ENCODE results near the gene MYG1.

MYG1 gene, protein sequence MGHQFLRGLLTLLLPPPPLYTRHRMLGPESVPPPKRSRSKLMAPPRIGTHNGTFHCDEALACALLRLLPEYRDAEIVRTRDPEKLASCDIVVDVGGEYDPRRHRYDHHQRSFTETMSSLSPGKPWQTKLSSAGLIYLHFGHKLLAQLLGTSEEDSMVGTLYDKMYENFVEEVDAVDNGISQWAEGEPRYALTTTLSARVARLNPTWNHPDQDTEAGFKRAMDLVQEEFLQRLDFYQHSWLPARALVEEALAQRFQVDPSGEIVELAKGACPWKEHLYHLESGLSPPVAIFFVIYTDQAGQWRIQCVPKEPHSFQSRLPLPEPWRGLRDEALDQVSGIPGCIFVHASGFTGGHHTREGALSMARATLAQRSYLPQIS

DNA sequence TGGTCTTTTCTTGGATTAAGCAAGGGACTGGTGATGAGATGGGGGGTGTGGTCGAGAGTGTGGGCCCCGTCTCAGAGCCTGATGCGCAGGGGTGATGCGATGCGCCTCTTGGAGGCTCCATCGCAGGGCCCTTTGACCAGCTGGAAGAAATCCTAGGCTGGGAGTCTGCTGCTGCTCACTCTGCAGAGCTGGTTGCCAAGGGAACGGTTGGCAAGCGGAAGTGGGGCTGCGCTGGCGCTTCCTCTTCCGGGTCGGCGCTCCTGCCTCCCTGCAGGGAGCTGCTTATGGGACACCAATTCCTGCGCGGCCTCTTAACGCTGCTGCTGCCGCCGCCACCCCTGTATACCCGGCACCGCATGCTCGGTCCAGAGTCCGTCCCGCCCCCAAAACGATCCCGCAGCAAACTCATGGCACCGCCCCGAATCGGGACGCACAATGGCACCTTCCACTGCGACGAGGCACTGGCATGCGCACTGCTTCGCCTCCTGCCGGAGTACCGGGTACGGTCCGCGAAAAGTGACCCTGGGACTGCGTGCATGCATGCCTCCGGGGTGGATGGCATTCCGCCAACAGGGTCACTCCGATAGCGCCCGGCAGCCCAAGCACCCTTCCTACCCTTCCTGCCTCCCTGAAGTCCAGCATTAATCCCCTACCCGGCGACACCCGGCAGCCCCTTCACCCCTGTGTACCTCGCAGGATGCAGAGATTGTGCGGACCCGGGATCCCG, at the start of gene MYG1:
MYG1 (plus strand) TSS at position 242 of the 727 bp plus-strand sequence; CDS start at position 285, 43 bp downstream.
- peak; percentile 87 to 90 for DNase-seq

DNA sequence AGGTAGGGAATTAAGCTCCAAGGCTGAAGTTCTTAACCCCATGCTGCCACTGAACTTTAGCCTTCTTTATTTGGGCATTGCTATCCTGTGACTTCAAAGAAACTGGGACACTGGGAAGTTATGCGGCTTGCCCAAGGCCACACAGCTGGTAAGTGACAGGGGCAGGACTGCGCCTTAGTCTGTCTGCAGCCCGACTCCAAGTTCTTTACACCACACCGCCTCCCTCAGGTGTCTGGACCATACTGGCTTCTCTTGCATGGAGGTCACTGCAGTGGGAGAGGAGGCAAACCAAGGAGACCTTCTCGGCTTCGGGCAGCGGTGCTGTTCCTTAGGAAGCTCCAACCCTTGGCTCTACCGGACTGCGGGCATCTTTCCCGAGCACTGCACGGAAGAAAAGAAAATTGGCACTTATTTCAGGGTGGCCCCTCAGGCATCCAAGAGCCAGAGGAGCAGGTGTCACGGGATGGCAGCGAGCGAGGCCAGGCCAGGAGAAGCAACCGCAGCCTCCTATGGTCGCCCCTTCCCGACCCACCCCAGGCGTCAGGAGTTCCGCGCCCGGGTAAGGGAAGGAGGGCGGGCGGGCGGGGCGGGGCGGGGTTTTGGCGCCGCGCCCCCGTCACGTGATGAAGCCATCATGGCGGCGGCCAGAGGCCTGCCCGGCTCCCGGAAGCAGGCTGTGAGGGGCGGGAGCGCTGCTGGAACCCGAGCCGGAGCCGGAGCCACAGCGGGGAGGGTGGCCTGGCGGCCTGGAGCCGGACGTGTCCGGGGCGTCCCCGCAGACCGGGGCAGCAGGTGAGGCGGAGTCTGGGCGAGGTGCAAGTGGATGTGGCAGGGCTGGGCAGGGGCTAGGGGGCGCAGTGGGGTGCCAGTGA, 47.8 kb upstream of the MYG1 start:
- peak; percentile 78 to 84 for DNase-seq

DNA sequence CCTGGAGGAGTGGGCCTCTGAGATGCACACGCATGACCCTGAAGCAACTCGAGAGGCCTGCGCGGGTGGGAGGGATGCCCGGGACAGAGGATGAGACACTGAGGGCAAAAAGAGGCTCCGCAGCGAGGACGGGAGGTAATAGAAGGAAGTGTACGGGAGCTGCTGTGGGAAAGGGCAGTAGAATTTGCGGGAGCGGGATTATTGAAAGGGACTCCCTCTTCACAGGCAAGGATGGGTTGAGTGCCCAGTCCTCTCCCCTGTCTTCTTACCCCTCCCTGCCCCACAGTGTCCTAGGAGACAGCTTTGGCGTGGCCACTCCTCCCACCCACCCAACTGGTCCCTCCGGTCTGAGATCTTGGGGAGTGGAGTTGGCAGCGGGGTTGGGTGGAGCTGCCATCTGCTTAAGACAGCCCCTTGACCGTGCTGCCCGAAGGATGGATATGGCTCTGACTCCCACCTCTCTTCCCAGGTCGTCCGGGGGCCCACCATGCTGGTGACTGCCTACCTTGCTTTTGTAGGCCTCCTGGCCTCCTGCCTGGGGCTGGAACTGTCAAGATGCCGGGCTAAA, 47.1 kb upstream of the MYG1 start:
- DNase-seq, result peak in 1 of 2 experiments; percentile 44

DNA sequence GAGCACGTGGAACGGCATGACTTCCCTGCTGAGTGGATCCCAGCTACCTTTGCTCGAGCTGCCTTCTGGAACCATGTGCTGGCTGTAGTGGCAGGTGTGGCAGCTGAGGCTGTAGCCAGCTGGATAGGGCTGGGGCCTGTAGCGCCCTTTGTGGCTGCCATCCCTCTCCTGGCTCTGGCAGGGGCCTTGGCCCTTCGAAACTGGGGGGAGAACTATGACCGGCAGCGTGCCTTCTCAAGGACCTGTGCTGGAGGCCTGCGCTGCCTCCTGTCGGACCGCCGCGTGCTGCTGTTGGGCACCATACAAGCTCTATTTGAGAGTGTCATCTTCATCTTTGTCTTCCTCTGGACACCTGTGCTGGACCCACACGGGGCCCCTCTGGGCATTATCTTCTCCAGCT, 46.2 kb upstream of the MYG1 start:
- no peak for DNase-seq

DNA sequence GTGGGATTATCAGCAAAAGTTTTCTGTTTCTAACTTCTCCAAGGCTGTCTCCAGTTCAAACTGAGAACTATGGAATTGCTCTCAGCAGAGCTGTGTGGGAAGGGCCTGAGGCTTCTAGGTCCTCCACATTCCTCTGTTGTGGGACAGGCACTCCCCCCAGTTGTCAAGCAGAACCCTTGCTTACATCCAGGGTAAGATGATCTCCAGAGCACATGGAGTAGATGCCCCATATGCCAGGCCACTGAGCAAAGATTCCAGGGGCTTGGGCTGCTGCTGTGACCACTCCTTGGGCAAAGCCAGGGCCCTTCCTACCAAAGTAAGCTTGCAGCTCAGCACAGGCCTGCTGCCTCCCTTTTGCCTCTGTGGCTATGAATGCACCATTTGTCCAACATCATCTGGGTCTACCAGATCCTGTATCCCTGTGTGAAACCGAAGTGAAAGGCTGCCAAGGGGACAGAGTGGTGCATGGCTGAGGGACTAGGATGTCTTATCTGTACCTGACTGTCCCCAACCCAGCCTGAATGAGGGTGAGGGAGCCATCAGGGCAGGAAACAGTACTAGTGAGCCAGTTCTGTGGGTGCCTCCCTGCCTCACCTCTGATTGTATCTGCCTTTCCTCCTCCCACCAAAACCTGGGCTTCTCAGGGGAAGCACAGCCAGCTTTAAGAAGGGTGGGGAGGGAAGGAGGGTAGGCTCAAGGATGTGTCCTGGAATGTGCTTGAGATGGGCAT, 44.5 kb upstream of the MYG1 start:
- DNase-seq, result no peak

DNA sequence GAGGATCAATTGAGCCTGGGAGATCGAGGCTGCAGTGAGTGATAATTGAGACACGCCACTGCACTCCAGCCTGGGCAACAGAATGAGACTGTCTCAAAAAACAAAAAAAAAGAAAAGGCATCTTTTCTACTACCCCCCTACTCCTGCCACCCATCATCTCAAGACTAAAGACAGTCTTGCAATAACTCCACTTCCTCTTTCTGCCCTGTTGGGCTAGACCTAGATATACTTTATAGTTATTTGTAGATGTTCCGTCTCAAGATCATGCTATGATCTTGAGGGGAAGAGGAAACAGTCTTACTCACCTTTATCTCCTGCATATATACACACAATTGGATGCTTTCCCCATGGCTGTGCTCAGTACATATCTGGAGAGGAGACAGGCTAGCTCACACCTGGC, 43.5 kb upstream of the MYG1 start:
- DNase-seq, result no peak

DNA sequence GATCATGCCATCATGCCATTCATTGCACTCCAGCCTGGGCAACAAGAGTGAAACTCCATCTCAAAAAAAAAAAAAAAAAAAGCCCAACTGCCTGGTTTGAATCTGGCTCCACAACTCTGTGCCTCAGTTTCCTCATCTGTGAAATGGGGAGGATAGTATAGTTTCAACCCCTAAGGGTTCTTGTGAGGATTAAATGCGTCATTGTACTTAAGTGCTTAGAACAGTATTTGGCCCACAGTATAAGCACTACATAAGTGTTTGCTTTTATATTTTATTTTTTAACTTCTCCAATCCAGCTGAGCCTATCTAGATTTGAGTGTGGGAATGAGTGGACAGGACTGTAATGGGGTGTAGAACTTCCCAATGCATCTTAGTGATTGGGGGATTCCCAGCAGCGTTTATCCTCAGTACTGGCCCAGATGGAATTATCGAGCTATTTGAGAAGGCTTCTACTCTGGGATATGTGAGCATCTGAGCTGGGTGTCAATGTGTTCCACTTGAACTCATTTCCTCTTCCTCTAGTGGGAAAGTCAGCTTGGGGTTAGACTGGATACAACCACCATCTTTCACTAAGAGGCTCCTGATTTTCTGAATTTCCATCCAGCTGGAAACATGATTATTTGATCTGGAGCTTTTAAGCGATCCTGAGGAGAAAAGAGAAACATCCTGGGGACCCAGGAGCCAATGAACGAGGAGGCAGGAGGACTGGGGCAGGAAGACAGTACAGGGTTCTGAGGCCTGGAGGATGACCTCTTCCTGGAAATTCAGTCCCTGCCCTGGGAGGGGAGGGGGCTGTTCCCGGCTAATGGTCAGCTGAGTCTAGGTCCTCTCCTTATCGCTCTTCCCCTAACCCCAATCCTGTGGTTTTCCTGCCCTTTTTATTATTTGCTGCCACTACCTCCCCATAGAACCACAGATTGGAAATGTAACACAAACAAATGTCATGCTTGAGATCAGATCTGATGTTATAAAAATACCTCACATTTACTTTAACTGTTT, 40.7 kb upstream of the MYG1 start:
- DNase-seq, result no peak

DNA sequence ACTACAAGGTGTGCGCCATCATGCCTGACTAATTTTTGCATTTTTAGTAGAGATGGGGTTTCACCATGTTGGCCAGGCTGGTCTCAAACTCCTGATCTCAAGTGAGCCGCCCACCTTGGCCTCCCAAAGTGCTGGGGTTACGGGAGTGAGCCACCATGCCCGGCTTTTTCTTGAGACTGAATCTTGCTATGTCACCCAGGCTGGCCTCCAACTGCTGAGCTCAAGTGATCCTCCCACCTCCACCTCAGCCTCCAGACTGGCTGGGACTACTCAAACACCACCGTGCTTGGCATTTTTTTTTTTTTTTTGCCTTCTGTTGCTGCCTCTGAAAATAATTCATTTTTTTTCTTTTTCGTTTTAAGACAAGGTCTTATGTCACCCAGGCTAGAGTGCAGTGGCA, 39.6 kb upstream of the MYG1 start:
- no peak for DNase-seq

DNA sequence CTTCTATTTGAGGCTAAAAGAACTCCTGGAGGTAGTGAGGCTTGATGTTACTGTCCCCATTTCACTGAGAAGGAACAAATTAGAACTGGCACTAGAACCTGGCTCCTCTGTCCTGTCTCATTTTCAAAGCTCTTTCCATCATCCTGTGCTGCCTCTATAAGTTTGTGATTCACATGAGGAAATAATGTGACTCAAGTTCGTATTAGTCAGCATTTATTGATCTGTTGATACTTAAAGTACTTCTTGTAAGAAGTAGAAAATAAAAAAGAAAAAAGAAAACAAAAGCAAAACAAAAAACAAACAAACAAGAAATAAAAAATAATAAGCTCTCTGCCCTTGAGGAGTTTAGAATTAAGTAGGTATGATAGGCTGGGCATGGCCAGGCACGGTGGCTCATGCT, 33.7 kb upstream of the MYG1 start:
- DNase-seq, result no peak

DNA sequence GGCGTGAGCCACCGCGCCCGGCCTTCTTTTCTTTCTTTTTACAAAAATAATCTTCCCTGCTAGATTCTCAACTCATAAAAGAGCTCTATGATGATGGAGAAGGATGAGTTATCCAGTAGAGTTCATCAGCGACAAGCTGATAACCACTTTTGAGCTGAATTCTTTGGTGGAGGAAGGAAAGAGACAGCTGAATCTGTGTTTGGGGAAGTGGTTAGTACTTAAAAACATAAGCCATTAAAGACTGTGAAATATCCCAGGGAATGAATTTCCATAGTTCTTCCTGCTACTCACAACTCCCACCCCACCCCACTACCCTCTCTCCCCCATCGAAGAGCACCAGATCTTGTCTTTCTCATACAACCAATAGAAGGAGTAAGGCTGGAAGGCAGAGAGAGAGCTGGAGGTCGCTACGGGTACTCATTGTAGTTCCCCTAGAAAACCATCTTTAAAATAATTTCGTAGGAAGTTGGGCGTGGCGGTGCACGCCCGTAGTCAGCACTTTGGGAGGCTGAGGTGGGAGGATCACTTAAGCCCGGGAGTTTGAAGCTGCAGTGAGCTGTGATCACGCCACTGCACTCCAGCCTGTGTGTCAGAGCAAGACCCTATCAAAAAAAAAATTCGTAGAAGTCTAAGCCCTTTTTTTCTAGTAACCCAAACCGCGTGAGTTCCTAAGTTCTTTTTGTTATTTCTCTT, 32.0 kb upstream of the MYG1 start:
- DNase-seq, result peak; percentile 57 to 65

DNA sequence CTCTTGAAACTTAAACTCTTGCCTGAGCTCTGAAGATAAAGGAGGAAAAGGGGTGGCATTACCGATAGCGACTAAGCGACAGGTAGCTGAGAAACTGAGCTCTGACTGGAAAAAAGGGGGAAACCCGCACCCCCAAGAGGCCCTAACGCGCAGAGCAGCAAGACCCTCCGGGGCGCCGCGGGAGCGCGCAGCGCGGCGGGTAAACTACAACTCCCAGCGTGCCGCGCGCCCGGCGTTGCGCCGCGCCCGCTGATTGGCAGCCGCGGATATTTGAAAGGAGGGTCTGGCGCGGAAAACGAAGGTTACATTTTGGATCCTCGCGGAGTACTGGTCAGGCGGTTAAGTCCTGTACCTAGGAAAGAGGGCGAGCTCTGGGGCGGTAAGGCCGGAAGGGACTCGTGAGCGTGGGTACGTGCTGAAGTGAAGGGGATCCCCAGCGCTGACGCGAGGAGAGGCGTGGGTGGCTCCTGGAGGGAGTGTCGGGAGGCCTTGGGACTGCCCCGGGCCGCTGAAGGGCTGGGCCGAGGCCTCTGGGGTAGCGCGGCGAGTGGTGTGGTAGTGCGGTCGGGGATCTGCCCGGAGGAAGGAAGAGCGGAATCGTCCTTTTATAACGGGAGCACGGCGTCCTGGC, 31.4 kb upstream of the MYG1 start, which contains the start of gene ESPL1:
ESPL1 (plus strand) TSS at position 301 of the 631 bp plus-strand sequence. CDS start 468 bp downstream, outside the sequence.
- DNase-seq, result peak; percentile 91 to 92

DNA sequence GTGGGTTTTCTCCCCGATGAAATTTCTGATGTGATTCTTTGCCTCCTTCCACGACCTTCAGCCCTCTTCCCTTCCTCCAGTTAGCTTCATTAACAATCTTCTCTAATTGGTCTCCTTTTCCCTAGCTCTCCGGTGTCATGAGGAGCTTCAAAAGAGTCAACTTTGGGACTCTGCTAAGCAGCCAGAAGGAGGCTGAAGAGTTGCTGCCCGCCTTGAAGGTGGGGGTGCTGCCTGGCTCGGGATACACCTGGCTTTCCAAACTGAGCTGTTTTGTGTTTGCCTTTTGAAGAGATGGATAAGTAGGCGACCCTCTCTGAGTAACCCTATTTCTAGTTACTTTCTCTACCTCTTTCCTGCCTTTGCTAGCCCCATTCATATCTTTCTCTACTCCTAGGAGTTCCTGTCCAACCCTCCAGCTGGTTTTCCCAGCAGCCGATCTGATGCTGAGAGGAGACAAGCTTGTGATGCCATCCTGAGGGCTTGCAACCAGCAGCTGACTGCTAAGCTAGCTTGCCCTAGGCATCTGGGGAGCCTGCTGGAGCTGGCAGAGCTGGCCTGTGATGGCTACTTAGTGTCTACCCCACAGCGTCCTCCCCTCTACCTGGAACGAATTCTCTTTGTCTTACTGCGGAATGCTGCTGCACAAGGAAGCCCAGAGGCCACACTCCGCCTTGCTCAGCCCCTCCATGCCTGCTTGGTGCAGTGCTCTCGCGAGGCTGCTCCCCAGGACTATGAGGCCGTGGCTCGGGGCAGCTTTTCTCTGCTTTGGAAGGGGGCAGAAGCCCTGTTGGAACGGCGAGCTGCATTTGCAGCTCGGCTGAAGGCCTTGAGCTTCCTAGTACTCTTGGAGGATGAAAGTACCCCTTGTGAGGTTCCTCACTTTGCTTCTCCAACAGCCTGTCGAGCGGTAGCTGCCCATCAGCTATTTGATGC, 30.6 kb upstream of the MYG1 start:
- DNase-seq, result no peak

DNA sequence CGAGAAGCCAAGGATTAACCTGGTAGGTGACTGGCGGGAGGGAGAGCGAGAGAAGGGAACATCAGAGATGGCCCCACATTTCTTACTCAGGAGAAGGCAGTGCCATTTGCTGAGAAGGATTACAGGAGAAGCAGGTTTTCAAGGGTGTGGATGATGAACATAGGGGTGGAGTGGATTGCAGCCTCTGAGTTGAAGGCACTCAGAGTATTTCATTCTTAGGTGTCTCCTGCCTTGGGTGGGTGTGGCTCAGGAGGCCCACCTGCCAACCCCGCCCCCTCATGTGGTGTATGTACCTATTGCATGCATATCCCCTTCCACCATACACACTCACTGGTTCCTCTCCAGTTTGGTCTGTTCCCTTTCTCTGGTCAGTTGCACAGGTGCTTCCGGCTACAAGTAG, 25.1 kb upstream of the MYG1 start:
- DNase-seq, result no peak

DNA sequence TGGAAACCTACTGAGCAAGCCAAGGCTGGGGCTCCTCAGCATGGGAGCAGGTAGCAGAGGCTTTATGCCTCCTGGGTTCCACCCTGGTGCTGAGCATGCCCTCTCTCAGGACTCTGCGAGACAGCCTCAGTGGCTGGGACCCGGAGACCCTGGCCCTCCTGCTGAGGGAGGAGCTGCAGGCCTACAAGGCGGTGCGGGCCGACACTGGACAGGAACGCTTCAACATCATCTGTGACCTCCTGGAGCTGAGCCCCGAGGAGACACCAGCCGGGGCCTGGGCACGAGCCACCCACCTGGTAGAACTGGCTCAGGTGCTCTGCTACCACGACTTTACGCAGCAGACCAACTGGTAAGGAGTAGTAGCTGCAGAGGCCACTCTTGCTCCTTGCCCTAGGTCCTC, 23.0 kb upstream of the MYG1 start:
- no peak for DNase-seq

DNA sequence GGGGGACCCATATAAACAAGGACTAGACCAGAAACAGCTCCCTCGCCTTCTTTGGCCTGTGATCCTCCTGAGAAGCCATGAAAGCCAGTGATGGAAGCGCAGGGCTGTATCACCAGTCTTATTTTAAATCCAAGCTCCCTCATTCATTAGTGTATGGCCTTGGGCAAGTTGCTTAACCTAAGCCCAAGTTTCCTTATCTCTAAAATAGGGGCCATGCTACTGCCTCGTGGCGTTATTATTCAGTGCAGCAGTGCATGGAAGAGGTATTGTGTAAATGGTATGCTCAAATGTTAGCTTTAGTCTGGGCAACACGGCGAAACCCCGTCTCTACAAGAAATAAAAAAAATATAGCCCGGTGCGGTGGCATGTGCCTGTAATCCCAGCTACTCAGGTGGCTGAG, 21.5 kb upstream of the MYG1 start:
- no peak for DNase-seq

DNA sequence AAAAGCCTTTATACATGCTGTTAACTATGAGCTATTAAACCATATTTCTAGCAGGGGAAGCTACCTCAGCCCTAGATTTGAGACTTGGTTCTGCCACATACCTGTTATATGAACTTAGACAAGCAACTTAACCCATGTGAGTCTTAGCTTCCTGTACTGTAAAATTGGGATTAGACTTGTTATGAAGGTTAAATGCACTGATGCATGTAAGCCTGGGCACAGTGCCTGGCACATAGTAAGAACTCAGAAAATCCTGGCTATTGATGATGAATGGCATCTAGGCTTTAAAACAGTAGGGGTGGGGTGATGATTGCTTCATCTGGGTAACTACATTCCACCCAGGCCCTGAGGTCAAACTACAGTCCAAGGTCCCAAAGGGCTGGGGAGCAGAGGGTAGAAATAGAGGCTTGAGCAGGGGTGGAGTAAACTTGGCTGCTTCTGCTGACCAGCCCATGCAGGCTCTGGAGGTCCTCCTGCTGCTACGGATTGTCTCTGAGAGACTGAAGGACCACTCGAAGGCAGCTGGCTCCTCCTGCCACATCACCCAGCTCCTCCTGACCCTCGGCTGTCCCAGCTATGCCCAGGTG, 20.1 kb upstream of the MYG1 start:
- DNase-seq, result no peak

DNA sequence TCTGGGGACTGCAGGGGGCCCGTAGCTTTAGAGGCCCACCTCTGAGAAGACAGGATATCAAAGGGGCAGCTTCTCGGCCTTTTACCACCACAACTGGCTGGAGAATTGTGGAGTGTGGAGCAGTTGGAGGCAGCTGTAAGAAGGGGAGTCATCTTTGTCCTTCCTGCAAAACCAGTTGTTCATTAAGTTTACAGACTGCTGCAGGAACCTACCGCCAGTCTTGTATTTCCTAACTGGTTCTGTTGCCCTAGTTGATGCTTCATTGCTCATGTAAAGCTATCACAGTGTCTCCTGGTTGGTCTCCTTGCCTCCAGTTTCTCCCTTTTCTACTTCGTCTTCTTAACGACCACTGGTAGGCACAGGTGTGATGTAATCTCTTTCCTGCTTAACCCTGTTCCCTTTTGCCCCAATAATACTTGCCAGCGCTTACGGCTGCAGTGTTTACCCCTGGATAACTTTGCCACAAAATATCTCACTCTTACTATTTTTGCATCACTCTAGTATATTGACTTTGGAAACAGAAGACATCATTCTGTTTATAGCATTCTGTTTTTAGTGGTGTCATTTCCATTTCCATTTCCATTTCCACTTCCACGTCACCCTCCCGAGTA, 19.5 kb upstream of the MYG1 start:
- DNase-seq, result no peak

DNA sequence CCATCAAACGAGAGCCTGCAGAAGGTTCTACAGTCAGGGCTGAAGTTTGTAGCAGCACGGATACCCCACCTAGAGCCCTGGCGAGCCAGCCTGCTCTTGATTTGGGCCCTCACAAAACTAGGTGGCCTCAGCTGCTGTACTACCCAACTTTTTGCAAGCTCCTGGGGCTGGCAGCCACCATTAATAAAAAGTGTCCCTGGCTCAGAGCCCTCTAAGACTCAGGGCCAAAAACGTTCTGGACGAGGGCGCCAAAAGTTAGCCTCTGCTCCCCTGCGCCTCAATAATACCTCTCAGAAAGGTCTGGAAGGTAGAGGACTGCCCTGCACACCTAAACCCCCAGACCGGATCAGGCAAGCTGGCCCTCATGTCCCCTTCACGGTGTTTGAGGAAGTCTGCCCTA, 13.0 kb upstream of the MYG1 start:
- DNase-seq, result no peak

Data from activated T-cell treated with anti-CD3 and anti-CD28 coated beads, Interleukin-2, amount 50 U/mL, for 48 hours (primary cell).